Keratinocyte (primary cell): ENCODE measurements around the gene CYP4F22.

Source experiments
- CTCF ChIP-seq, 3 experiments: IDR thresholded peaks in 1 of 3; conservative IDR thresholded peaks in 1 of 3; optimal IDR thresholded peaks in 1 of 3; 2 replicates in 2 of 3; 3 replicates in 1 of 3; pipeline versions ENCODE3 to v1.5.1; 2011; ENCODE audit warnings: low read length in 3 of 3, mild to moderate bottlenecking in 3 of 3, moderate library complexity in 2 of 3, control low read depth in 1 of 3, inconsistent platforms in 1 of 3; ENCODE audit not compliant: insufficient read depth in 2 of 3; ENCODE audit errors: extremely low read depth in 1 of 3
- EZH2 ChIP-seq: IDR thresholded peaks from one replicate; pipeline ENCODE4 v1.6.1; 2012; ENCODE audit warnings: inconsistent platforms, mild to moderate bottlenecking, low read length, moderate library complexity

- TF ChIP-seq EZH2 (no peak), CTCF (optimal IDR thresholded peaks at IDR 0.05 in 1 of 3, IDR thresholded peaks at IDR 0.05 in 1 of 3, conservative IDR thresholded peaks at IDR 0.05 in 1 of 3; ENCODE audit: extremely low read depth in 1 of 3, insufficient read depth in 2 of 3, low read length in 3 of 3) (no peak)
Observed at GRCh38 chr19:15534957-15535864, 26.9 kb downstream of the CYP4F22 start.
